ENCODE measurements around the gene CAVIN2. TPM values are rescaled to one million over a fixed set of nuclear protein-coding genes. Genes with fewer than 3 reads are reported as not detected.

The CAVIN2 gene
- total RNA-seq, 2 experiments from 2014 or later, result 0.10 TPM; not detected in 1

- Histone ChIP-seq H4K20me1 (ENCODE audit: insufficient read depth, low read length) (no peaks in the 10 kb centered on the region), H3K4me1 (ENCODE audit: insufficient read depth, low read length, poor library complexity, severe bottlenecking) (no peaks in the 10 kb centered on the region), H3K4me3 (ENCODE audit: low read depth, low read length, poor library complexity, severe bottlenecking) (no peak overlapping the region), H3K4me2 (ENCODE audit: low read length) (no peak overlapping the region), H3K27ac (ENCODE audit: low read depth, low read length, poor library complexity, severe bottlenecking) (no peak overlapping the region), H3K79me2 (ENCODE audit: insufficient read depth, low read depth, low read length) (no peaks in the 10 kb centered on the region), H3K36me3 (ENCODE audit: insufficient read depth, low read length) (no peaks in the 10 kb centered on the region), H3K9me3 (ENCODE audit: low read length) (no peaks in the 10 kb centered on the region), H3K9me2 (ENCODE audit: insufficient read depth, low read length) (no peaks in the 10 kb centered on the region), H2AFZ (ENCODE audit: low read length) (no peak overlapping the region)
- ChIA-PET POLR2A (no interaction called here), CTCF (ENCODE audit: unreplicated experiment) (no interaction called here)
- no peak for TF ChIP-seq CTCF (conservative IDR thresholded peaks at IDR 0.05; ENCODE audit: low read length)
- TF ChIP-seq EZH2phosphoT487 (IDR thresholded peaks at IDR 0.05; ENCODE audit: borderline replicate concordance, low read depth, low read length), result no peak
- BruUV-seq (replicated peaks), result no TSS peak
- no peak for DNase-seq (ENCODE audit: low spot score)
- intact Hi-C loops (cut with micrococcal nuclease; ENCODE audit: unreplicated experiment), result no loop called here
Measured at GRCh38 chr2:191803007-191803406, 43.9 kb downstream of the CAVIN2 start.

GRCh38 chr2:191802180-191802579 is 44.7 kb downstream of the CAVIN2 start:
- Histone ChIP-seq H3K4me2 (ENCODE audit: low read length) (no peak overlapping the region), H3K4me1 (ENCODE audit: insufficient read depth, low read length, poor library complexity, severe bottlenecking) (no peaks in the 10 kb centered on the region), H3K9me2 (ENCODE audit: insufficient read depth, low read length) (no peaks in the 10 kb centered on the region), H3K79me2 (ENCODE audit: insufficient read depth, low read depth, low read length) (no peaks in the 10 kb centered on the region), H3K36me3 (ENCODE audit: insufficient read depth, low read length) (no peaks in the 10 kb centered on the region), H2AFZ (ENCODE audit: low read length) (no peak overlapping the region), H3K27ac (ENCODE audit: low read depth, low read length, poor library complexity, severe bottlenecking) (no peak overlapping the region), H4K20me1 (ENCODE audit: insufficient read depth, low read length) (no peaks in the 10 kb centered on the region), H3K9me3 (ENCODE audit: low read length) (no peaks in the 10 kb centered on the region), H3K4me3 (ENCODE audit: low read depth, low read length, poor library complexity, severe bottlenecking) (no peak overlapping the region)
- intact Hi-C loops (cut with micrococcal nuclease; ENCODE audit: unreplicated experiment), result no loop called here
- DNase-seq (ENCODE audit: low spot score), result no peak
- CTCF ChIA-PET (ENCODE audit: unreplicated experiment), result no interaction called here
- no TSS peak for BruUV-seq (replicated peaks)
- POLR2A ChIA-PET, result interaction anchor here (0.6 to 0.7 kb wide), 4 partner anchors 24 to 171 kb away, joined by 3 read pairs; no protein-coding TSS in a partner anchor
- no peak for TF ChIP-seq CTCF (conservative IDR thresholded peaks at IDR 0.05; ENCODE audit: low read length)
- no peak for TF ChIP-seq EZH2phosphoT487 (IDR thresholded peaks at IDR 0.05; ENCODE audit: borderline replicate concordance, low read depth, low read length)

GRCh38 chr2:191800874-191801273 is 46.0 kb downstream of the CAVIN2 start:
- H3K9me2 ChIP-seq (ENCODE audit: insufficient read depth, low read length), result no peaks in the 10 kb centered on the region
- CTCF ChIA-PET (ENCODE audit: unreplicated experiment), result no interaction called here
- no peaks in the 10 kb centered on the region for H3K4me1 ChIP-seq (ENCODE audit: insufficient read depth, low read length, poor library complexity, severe bottlenecking)
- no peak overlapping the region for H3K27ac ChIP-seq (ENCODE audit: low read depth, low read length, poor library complexity, severe bottlenecking)
- H3K4me3 ChIP-seq (ENCODE audit: low read depth, low read length, poor library complexity, severe bottlenecking), result no peak overlapping the region
- no peaks in the 10 kb centered on the region for H4K20me1 ChIP-seq (ENCODE audit: insufficient read depth, low read length)
- no peak overlapping the region for H2AFZ ChIP-seq (ENCODE audit: low read length)
- intact Hi-C loops (cut with micrococcal nuclease; ENCODE audit: unreplicated experiment), result no loop called here
- no peak for DNase-seq (ENCODE audit: low spot score)
- no peaks in the 10 kb centered on the region for H3K79me2 ChIP-seq (ENCODE audit: insufficient read depth, low read depth, low read length)
- TF ChIP-seq EZH2phosphoT487 (IDR thresholded peaks at IDR 0.05; ENCODE audit: borderline replicate concordance, low read depth, low read length), result no peak
- H3K36me3 ChIP-seq (ENCODE audit: insufficient read depth, low read length), result no peaks in the 10 kb centered on the region
- no peaks in the 10 kb centered on the region for H3K9me3 ChIP-seq (ENCODE audit: low read length)
- POLR2A ChIA-PET, result no interaction called here
- BruUV-seq (replicated peaks), result no TSS peak
- H3K4me2 ChIP-seq (ENCODE audit: low read length), result no peak overlapping the region

Data from OCI-LY7 (cell line).